Stimulated activated CD8-positive, alpha-beta memory T cell treated with anti-CD3 and anti-CD28 coated beads, Interleukin-12 subunit alpha, Interleukin-12 subunit beta, amount 100 ng/mL, for 4 hours (primary cell): ENCODE measurements around the gene SLC2A9.

ENCODE experiments used
- DNase-seq: peaks from one replicate; pipeline ENCODE4 v3.0.0-alpha.2; 2020; ENCODE audit warnings: low read depth

Gene SLC2A9

DNA sequence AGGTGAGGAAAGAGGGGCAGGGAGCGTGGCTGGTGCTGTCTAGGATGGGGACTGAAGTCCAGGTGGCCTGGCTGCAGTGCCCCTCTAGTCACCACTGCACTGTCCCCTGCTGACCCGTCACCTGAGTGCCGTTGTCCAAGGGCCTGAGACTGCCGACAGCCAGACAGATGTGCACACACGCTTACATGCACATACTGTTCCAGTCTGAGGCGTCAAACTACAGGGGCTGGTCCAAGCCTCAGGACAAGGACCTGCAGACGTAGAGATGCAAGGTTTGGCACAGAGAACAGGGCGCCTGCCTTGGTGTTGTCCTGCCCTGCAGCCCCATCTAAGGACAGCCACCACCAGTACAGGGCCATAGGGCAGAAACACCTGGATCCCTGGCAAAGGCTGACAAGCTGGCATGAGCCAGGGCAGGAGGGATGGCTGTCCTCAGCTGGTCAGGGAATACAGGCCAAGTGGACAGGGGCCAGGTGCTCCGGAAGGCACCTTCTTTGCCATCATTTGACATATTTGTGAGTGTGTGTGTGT, 1.7 kb downstream of the SLC2A9 start:
- DNase-seq: no peak

DNA sequence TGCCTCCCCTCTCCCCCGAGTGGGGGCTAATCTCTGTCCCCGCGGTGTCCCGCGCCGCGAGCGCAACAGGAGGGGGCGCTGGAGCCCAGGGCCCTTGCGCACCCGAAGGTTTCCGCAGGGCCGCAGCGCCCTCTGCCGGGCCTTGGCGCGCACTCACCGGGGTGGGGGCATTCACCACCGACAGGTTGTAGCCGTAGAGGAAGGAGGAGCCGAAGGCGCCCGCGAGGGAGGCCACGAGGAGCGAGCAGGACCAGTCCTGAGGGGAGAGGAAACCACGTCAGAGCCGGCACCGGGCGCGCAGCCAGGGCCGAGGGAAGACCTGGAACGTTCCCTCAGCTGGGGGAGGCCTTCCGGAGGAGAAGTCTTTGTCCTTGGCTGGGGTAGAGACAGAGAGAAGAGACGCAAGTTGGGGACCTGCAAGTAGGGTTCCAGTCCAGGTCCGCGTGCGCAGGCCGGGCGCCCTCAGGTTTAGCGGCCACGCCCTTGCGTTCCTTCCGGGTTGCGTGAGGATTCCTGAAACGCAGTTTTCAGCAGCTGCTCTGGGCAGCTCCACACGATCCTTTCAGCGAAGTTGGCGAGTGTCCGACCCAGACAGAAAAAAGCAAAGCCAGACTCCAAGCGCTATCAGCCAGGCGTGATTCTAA, 2.4 kb downstream of the SLC2A9 start:
- peak; percentile 85 for DNase-seq

DNA sequence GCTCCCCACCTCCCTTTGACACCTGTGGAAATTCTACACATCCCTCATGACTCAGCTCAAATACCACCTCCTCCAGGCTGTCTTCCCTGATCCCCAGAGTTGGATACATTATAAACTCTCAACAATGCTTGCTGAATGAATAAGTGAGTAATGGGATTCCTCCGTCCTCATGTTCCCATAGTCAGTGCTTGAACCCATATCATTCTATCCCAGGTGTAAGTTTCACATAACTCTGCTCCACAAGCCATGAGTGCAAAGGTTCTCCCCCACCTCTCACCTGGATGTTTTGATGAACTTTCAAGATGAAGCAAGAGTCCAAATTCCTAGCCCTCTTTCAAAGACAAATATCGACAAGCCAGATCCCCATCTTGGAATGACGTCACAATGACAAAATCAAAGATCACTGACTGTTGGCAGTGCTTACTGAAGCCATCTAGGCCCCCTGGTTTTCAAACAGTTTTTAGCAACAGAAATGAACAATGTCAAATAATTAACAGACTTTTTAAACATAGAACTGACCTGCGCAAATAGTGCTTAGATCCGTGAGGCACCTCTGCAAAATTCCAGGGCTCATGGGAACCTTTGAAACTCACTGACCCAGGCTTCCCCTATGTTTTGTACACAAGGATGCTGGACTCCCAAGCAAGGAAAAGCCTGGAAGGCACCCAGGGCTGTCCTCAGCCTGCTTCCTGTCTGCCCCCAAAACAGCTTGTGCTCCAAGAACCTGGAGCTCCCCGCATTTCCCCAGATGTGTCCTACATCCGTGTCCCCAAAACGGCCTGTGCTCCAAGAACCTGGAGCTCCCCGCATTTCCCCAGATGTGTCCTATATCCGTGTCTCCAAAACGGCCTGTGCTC, 4.0 kb downstream of the SLC2A9 start:
- no peak for DNase-seq

DNA sequence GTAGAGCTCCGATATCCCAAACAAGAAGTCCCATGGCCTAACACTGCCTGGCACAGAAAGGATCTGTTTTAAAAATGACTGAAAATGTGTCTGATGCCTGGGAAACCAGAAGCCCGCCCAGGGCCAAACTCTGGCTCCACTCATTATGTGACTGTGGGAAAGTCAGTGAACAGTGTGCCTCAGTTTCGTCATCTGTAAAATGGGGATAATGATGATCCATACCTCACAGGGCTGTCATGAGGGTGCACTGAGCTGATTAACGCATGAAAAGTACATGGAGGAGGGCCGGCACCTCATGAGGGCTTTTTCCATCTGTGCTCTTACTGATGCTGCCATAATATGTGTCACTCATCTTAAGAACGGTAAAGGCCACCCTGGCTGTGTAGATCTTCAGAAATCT, 5.1 kb downstream of the SLC2A9 start:
- no peak for DNase-seq

DNA sequence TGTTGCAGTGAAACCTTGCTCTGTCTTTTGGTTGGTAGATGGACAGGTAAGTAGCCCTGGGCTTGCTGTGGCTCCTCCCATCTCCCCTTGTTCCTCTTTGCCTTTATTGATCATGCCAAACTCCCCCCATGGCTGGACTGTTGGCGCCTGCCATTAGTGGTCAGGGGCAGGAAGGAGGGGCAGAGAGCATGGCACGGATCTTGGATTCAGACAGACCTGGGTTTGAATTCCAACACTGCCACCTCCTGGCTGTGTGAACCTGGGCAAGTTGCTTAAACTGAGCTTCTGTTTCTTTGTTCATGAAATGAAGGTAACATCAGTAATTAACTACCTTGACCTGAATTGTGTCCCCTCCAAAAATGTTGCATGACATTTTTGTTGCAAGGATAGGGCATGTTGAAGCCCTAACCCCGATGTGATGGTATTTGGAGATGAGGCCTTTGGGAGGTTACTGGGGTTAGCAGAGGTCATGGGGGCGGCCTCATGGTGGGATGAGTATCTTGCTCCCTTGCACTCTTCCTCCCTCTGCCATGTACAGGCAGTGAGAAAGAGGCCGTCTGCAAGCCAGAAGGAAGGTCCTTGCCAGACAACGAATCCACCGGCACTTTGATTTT, 6.0 kb downstream of the SLC2A9 start:
- no peak for DNase-seq

DNA sequence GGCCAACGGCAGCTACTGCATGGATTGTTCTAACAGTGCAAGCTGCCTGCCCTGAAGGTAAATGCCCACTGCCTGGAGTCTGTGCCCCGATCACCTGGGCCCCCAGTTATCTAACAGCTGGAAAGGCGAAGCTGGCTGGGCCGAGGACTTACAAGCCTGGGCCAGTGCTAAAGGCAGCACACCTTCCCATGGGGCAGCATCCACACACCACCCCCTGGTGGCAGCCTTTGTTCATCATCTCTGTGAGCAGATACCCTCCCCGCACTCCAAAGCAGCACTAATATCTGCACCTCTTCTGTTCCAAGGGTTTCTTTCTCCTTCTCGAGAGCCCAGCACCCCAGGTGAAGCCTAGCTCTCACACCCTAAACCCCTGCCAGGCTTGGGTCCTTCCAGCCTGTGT, 7.6 kb downstream of the SLC2A9 start:
- DNase-seq: no peak

DNA sequence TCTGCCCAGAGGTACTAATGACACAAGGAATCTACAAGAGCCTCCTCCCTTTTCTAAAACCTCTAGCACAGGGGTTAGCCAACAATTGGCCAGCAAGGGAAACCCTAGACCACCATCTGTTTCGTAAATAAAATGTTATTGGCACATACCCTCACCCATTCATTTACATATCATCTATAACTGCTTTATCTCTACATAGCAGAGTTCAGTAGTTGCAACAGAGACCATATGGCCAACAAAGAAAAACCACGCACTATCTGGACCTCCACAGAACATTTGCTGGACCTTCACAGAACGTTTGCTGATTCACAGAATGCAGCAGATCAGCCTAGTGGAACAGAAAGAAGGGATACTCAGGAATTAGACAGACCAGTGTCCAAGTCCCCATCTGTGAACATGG, 9.4 kb downstream of the SLC2A9 start:
- DNase-seq: no peak

DNA sequence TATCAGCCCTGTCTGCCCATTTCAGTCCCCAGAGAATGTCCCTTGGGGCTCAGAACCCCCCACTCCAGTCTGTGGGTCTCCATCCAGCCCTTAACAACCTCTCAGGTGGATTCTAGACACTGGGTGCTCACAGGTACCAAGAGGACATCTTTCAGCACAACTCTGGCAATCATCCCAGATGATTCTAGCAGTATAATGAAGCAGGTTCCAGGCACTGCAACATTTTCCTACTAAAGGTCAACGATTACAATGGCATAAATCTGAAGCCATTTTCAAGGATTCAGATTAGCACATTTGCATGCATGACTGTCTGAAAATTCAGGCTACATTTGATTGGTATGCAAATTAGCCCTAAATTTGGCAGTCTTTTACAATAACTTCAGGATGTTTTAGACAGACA, 10.0 kb downstream of the SLC2A9 start:
- DNase-seq: no peak

DNA sequence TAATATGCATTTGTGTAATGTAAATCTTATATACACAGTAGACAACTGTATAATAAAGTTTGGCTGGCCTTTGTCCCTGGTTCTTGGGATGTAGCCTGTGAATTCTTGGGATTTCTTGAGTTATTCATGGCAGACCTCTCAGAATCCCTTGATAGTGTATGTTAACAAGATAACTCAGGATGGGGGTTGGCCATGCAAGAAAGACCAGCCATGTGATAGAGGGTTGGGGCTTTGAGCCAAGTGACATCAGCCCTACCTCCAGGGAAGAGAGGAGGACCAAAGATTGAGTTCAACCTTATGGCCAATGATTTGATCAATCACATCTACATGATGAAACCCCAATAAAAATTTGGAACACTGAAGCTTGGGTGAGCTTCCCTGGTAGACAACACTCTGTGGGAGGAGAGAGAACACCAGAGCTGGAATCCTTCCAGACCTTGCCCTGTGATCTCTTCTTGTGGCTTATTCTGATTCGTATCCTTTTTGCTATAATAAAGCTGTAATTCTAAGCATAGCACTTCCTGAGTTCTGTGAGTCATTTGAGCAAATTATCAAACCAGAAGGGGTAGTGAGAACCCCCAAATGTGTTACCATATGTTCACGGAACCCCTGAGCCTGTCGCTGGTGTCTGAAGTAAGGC, 11.3 kb downstream of the SLC2A9 start:
- DNase-seq: no peak

DNA sequence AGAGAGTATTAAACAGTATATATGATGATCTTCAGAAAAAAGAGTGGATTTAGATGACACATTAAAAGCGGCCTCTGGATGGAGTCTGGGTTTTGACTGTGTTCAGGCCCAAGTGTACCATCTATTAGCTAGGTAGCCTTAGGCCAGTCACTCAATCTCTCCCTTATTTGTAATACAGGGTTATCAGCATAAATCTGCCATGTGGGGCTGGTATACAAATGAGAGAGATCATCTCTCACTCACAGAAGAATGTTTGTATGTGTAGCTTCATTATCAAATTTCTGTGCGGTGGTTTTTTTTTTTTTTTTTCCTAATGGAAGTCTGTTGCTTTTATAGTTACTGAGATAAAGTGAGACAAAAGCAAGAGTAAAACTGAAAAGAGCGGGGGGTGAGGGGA, 12.7 kb downstream of the SLC2A9 start:
- no peak for DNase-seq

DNA sequence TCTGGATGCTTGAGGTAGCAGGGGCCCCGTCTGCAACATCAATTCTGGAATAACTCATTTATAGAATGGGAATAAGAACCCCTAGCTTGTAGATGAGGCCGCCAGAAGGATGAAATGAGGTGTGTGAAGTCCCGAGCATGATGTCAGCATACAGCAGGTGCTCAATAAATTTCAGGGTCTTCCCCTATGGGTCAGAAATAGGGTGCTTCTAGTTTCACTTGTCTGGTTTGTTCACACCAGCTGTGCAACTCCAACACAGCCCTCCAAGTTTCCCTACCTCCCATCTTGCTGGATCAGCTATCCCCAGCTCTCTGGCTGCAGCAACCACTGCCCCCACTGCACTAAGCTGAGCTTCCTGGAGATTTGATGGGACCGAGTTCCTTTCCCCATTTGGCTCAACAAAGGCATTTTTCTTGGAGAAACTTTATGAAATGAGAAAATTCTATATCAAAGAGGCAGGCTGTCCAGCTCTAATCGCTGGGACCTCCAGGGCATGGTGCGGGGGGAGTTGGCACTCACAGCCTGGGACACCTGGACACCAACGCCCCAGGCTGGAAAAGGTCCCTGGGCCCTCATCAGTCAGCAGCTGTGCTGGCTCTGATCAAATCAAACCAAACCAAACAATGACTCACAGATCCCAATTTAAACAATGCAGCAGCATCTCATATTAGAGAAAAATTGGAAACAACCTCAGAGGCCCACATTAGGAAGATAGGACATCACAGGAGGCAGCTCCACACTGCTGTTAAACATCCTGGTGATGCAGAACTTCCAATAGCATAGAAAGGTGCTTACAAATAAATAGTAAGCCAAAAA, 13.3 kb downstream of the SLC2A9 start:
- no peak for DNase-seq

DNA sequence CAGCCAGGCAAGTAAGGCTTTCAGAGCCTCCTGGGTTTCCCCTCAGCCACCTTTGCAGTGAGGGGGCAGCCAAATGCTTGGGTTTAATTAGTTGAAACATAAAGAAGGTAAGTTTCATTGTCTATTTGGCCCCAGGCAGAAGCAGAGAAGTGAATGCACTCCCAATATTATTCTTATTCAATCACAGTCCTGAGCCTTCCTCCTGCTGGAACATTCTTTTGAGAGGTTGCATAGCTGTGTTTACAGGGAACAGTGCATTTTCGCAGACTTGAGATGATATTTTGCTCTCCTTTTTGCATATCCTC, 13.9 kb downstream of the SLC2A9 start:
- no peak for DNase-seq

DNA sequence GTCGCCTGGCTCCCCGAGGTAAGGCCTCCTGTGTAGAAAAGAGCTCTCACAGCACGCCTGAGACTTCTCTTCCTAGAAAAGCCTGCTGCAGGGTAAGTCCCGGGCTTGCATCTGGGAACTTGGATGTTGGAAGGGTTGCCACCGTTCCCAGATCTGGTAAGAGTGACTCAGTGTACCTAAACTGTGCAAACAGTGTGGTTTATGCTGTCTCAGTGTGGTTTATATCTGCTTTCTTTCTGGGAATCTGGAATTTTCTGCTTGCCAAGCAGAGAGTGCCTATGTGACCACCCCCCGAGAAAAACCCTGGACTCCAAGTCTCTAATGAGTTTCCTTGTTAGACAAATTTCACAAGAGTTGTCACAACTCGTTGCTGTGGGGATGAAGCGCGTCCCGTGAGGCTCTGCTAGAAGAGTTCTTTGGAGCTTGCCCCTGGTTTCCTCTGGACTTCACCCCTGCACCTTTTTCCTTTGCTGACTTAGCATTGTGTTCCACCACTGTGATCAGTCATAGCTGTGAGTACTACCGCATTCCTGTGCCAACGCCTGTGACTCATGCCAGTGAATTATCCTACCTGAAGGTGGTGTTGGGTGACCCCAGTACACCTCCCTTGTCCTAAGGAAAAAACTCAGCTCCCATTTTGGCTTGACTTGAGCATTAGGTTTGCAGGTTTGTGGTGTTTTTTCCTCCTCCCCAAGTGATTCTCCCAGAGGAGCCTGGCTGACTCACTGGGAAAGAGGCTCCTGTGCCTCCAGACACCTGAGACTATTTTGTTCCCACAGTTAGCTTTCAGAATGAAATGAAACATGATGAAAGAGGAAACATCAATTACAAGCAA, 14.5 kb downstream of the SLC2A9 start:
- no peak for DNase-seq

DNA sequence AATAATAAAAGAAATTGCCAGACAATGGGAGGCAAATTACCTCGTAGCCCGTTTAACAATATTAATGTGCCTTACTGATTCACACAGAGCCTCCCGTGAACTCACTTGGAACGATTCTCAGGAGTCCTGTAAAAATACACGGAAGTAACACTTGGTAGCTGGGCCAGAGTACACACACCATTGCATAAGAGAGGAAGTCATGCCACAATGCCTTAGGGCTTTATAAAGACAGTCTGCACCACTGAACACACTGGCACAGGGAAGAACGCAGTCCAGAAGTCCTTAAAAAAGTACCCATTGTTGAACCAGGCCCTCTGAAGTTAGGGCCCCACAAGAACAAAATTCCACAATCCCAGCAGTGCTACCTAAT, 15.1 kb downstream of the SLC2A9 start:
- DNase-seq: no peak

DNA sequence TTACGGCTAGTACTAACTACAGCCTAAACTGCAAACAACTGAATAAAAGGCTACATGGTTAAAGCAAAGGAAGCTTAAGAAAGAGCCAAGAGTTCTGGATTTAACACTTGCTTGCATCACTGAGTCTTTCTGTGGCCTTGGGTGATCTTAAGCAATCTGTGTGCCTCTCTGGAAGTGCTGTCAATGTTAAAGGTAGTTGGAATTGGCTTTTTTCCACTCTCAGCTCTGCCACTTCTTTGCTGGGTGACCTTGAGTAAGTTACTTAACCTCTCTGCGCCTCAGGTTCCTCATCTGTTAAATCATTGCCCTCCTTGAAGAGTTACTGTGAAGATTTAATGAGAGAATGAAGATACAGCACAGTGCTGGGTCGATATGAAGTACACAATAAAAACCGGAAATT, 15.7 kb downstream of the SLC2A9 start:
- no peak for DNase-seq

DNA sequence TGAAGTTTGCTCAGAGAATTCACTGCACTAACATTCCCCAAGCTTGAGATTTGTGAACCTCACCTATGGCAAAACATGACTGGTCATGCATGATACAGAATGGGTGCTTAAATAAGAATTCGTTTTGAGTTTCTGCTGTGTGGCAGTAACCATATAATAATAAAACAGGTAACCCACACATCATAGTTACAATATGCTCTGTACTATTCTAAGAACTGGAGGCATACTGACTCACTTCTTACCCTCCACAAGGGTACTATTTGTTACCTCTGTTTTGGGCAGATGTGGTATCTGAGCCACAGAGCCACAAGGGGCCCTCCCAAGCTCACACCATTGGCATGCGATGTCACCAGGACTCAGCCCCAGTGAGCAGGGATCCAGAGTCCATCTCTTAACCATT, 17.6 kb downstream of the SLC2A9 start:
- DNase-seq: no peak

DNA sequence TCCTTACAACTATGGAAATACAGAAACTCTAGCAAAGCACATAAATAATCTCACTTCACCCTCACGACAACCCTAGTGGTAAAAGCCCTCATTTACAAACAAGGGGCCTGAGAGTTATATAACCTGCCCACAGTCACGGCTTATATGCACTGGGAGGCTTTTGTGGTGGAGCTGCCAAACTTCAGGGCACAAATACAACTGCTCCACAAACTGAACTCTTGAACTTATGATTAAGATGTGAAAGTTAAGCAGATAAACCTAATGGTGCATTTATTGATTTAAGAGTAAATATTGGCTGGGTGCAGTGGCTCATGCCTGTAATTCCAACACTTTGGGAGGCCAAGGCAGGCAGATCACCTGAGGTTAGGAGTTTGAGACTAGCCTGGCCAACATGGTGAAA, 19.0 kb downstream of the SLC2A9 start:
- no peak for DNase-seq

DNA sequence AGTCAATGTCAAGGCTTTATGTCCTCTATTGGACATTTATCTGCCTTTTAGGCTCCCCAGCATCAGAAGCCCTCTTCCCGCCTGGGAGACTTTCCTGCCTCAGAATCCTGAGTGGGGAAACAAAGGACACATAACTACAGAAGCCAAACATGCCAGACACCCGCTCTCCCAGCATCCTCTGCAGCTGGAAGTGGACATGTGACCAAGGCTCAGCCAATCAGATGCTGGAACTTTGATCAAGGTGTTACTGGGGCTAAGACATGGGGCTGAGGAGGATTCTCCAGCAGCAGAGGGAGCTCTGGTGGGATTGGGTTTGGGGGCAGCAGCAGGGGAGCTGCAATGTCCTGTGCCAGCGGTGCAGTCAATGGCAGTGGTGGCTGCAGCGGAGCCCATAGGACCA, 19.5 kb downstream of the SLC2A9 start:
- DNase-seq: no peak

DNA sequence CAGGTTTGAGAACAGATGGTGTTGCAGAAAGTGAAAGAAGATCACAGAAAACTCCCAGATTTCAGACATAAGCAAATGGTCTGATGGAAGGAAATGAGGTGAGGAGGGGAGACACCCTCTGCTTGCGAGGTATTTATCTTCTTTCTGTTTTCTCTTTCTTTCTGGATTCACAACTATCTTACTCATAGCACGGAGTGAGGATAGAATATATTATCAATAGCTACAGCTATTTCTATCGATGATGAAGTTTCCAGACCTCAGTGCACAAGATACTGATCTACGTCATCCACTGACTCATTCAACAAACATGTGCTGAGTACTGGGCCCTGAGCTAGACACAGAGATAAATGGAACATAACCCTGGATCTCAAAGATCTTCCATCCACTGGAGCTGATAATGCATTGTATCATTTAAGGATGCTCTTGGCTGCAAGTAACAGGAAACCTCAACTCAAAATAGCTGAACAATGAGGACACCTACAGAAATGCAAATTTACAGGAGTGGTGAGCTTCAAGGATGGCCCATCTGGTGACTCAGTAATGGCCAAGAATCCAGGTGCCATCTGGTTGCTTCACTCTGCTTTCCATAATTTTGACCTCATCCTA, 21.2 kb downstream of the SLC2A9 start:
- DNase-seq: no peak

DNA sequence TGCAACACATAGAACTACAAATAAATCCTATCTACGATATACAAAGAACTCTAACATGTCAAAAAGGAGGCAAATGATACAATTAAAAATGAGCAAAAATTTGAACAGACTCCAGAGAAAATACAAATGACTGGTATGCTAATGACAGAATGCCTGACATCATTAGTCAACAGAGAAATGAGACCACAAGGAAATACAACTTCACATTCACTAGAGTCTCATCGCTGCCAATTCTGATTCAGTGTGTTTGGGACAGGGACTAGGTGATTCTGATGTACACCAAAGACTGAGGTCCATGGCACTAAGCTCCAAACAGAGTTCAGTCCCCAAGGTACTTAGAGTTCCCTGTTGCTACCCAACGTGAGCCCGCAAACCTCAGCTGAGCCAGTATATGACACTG, 23.4 kb downstream of the SLC2A9 start:
- no peak for DNase-seq
